Stromal cell of bone marrow (primary cell): ENCODE results near the gene SERINC1.
"Not testable (repeated sequence)": the region's sequence is repeated elsewhere in the genome, so short reads cannot be mapped to it uniquely, and the experiment has no call there.

Experiments used
- DNase-seq: peaks from one replicate; pipeline ENCODE4 v3.0.0-alpha.2; 2012; ENCODE audit warnings: low read depth

SERINC1 gene

GRCh38 chr6:122471107-122472021 lies at the start of gene SERINC1:
SERINC1 (minus strand) TSS chr6:122471807; CDS start chr6:122471737, 70 bp downstream.
- DNase-seq = peak; percentile 93

- DNase-seq = no peak
Observed at GRCh38 chr6:122511193-122511924, 39.8 kb upstream of the SERINC1 start.

GRCh38 chr6:122505170-122505569 lies 33.6 kb upstream of the SERINC1 start:
- DNase-seq = not testable (repeated sequence)

GRCh38 chr6:122501475-122501874 lies 29.9 kb upstream of the SERINC1 start:
- no peak for DNase-seq

GRCh38 chr6:122495612-122496011 lies 24.0 kb upstream of the SERINC1 start:
- DNase-seq = no peak

- DNase-seq = no peak
Observed at GRCh38 chr6:122494665-122495272, 23.2 kb upstream of the SERINC1 start.

- peak; percentile 72 for DNase-seq
Observed at GRCh38 chr6:122491919-122492555, 20.4 kb upstream of the SERINC1 start.

GRCh38 chr6:122490607-122491006 lies 19.0 kb upstream of the SERINC1 start:
- DNase-seq = no peak

- DNase-seq = no peak
Observed at GRCh38 chr6:122484760-122485159, 13.2 kb upstream of the SERINC1 start.

- no peak for DNase-seq
Observed at GRCh38 chr6:122482750-122483080, 11.1 kb upstream of the SERINC1 start.

GRCh38 chr6:122476131-122476530 lies 4.5 kb upstream of the SERINC1 start:
- DNase-seq = peak; percentile 13

GRCh38 chr6:122472022-122472340 lies 374 bp upstream of the SERINC1 start:
- no peak for DNase-seq

- no peak for DNase-seq
Observed at GRCh38 chr6:122461885-122462284, 9.7 kb downstream of the SERINC1 start.

- DNase-seq = not testable (repeated sequence)
Observed at GRCh38 chr6:122459865-122460416, 11.7 kb downstream of the SERINC1 start.

GRCh38 chr6:122459240-122459639 lies 12.4 kb downstream of the SERINC1 start:
- DNase-seq = no peak

- DNase-seq = no peak
Observed at GRCh38 chr6:122458087-122458486, 13.5 kb downstream of the SERINC1 start.

GRCh38 chr6:122455116-122455515 lies 16.5 kb downstream of the SERINC1 start:
- not testable (repeated sequence) for DNase-seq

- no peak for DNase-seq
Observed at GRCh38 chr6:122454673-122455072, 16.9 kb downstream of the SERINC1 start.

- no peak for DNase-seq
Observed at GRCh38 chr6:122452509-122452908, 19.1 kb downstream of the SERINC1 start.

- no peak for DNase-seq
Observed at GRCh38 chr6:122449069-122449468, 22.5 kb downstream of the SERINC1 start.

GRCh38 chr6:122445274-122445673 lies 26.3 kb downstream of the SERINC1 start:
- DNase-seq = no peak

- DNase-seq = no peak
Observed at GRCh38 chr6:122438975-122439374, 32.6 kb downstream of the SERINC1 start.
